Activated CD4-positive, alpha-beta T cell treated with anti-CD3 and anti-CD28 coated beads for 24 hours (primary cell): Measurements from ENCODE around the gene OR2Z1.

Experiments used
- DNase-seq, 2 donors: peaks; one replicate each; pipeline ENCODE4 v3.0.0-alpha.2; 2020; ENCODE audit warnings: low read depth in 2 of 2

OR2Z1 gene, protein sequence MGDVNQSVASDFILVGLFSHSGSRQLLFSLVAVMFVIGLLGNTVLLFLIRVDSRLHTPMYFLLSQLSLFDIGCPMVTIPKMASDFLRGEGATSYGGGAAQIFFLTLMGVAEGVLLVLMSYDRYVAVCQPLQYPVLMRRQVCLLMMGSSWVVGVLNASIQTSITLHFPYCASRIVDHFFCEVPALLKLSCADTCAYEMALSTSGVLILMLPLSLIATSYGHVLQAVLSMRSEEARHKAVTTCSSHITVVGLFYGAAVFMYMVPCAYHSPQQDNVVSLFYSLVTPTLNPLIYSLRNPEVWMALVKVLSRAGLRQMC

DNA sequence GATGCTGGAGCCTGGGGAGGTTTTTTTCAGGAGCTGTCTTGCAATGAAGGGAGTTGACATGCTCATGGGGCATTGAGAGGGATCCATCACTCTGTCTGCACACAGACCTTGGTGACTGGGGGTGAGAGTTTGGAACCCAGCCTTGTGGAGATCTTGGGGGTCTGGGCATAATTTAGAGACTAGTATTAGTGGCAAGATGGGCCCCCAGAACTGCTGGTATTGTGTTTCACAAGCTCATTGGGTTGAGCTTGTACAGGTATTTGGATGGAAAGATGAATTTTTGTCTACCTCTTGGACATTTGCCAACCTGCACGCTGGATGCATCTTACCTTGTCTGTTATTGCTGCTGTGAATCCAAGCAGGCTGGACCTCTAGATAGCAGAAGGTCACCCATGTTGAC, at the start of gene OR2Z1:
TSS of gene OR2Z1 (plus strand) at position 301 of the 400 bp plus-strand sequence. CDS start 9,395 bp downstream, outside the sequence.
- no peak for DNase-seq

DNA sequence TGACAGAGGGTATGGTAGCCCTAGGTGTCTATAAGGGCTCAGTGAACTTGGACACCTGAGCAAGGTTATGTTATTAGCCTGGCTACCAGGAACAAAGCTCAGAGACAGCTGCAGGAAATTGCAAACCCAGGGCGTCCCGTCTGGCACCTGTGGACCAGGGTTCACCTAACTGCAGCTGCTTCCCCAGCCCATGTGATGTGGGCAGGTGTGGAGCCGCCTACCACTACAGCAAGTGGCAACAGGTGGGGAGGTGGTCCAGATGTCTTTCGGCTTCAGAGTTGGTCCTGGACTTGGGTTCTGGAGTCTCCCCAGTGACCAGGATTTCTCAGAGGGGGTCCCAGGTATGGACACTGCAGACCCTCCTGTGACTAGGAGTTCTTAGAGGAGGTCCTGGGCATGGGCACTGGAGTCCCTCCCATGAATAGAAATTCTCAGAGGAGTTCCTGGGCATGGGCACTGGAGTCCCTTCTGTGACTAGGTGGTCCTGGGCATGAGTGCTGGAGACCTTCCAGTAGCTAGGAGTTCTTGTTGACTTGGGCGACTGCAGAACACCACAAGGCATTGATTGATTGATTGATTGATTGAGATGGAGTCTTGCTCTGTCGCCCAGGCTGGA, 48.0 kb upstream of the OR2Z1 start:
- DNase-seq, result no peak

DNA sequence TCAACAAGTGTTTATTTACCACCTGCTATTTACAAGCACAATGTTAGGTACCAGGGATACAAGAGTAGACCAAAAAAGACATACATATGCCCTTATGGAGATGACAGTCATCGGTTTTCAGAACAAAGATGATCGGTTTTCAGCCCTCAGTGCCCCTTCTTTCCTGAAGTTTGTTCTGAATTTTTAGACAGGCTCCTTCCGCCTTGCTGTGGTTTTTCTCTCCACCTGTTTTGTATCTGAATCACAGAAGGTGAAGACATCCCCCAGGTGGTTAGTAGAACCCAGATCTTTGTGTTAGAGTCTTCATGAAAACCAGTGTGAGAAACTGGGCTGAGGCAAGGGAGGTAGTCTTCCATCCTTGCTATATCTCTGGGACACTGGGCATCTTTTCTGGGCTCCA, 46.4 kb upstream of the OR2Z1 start:
- DNase-seq, result no peak

DNA sequence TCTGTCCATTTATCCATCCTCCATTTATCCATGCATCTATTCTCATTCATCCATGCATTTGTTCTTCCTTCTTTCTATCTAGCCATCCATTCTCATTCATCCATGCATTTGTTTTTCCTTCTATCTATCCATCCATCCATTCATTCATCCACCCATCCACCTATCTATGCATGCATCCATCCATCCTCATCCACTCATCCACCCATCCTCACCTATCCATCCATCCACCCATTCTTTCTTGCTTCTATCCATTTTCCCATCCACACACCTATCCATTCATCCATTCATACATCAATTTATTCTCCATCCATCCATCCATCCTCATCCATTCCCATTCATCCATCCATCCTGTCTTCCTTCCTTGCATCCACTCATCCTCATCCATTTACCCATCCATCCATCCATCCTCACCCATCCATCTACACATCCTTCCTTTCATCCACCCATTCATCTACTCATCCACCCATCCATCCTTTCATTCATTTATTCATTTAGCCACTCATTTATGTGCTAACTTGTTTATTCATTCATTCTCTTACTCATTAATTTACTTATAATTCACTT, 43.1 kb upstream of the OR2Z1 start:
- DNase-seq, result no peak

DNA sequence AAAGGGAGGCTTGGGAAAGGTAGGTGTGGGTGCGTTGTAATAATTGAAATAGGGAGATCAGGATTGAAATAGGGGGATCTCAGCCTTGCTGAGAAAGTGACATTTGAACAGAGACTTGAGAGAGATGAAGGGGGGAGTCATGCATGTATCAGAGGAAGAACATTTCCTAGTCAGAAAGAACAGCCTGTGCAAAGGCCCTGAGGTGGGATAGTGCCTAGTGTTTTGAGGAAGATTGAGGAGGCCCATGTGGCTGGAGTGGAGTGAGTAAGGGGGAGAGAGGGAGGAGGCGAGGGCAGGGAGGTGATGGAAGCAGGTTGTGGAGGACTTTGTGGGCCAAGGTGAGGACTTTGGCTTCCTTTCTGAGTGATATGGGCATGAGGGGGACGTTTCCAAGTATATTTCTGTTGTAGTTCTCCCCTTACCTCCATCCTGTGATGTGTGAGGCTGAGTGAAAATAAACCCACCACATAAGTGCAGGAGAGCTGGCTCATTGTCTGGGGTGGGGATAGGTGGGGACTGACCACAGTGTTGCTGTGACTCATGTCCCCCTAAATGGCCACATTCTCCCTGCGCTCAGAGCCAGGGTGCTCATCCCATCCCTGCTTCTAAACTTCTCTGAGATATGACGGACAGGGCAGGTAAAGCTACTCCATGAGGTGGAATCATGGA, 40.6 kb upstream of the OR2Z1 start:
- DNase-seq, result no peak

DNA sequence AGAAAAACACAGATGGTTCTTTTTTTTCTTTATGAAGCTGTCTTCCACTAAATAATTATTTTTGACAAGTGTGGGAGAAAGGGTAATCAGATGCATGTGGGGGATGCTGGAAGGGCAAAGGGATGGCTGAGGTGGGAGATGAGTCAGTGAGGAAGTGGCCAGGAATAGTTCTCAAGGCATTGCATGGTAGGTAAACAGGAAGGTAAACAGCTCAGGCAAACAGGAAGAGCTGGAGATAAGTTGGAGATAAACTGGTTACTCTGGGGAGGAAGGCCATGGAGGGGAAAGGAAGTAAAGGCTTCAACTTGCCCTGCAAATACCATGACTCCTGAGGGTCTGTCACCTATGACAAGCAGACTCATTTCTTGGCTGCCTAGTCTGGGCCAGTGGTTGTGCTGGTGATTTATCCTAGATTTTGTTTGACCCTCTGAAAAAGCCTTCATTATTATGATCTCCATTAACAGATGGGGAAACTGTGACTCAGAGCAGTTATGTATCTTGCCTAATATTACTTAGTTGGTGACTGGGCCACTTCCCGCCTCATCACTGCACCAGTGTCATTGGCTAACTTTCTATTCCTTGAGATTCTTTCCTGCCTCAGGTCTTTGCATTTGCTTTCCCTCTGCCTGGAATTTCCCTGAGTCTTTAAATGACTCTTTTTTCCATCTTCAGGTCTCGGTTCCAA, 39.9 kb upstream of the OR2Z1 start:
- no peak for DNase-seq

DNA sequence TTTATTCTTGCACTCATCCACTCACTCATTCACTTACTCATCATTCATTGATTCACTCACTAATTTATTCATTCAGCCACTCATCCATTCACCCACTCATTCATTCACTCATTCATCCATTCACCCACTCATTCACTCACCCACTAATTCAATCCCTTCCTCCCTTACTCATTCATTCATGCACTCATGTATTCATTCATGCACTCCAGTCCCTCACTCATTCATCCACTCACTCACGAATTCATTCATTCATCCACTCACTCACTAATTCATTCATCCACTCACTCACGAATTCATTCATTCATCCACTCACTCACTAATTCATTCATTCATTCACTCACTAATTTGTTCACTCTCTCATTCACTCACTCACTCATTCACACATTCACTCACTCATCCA, 39.0 kb upstream of the OR2Z1 start:
- no peak for DNase-seq

DNA sequence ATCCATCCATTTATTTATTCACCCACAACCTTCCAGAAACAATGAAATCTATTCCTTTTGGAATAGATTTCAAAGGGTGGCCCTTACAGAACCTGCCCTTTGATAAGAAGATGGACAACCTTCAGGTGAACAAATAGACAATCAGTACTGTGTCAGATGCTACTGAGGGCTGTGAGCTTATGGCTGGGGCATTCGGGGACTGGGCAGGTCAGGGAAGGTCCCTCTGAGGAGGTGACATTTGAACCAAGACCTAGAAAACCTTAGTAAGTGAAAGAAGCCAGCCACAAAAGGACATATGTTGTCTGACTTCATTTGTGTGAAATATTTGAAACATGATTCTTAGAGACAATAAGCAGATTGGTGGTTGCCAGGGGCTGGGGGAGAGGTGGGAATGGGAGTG, 38.5 kb upstream of the OR2Z1 start:
- no peak for DNase-seq

DNA sequence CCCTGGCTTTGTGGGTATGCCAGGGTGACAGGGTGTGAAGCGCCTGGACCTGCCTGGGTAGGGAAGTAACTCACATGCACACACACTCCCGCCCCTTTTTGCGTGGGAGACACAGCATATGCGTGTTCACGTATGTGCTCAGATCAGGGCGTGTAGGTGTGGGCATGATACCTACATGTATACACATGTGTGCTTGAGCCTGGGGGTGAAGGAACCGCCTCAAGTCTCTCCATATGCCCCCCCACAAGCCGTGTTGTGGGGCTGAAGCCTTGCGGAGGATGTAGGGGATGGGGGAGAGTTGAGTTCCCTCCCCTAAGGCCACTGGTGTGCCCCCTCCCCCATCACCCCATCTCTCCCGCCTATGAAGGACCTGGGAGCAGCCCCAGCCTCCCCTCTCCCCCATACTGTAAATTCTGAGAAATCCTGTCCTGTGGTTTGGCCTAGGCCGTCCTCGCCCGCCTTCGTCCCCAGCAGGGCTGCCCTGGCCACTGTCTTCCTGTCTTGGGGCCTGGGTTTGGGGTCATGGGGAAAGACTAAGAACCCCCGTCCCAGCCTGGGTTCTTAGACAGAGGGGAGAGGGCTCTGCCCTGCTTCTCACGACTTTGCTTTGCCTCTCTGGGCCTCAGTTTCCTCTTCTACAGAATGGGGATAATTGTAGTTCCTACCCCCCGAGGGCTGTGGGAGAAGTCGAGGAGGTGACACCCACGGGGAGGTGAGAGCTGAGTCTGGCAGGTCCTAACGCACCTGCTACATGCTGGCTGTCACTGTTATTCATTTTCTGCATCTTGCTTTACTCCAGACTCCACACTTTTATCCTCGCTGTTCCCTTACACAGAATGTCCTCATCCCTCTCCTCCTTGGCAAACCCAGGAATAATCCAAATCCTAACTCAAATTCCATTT, 37.2 kb upstream of the OR2Z1 start:
- no peak for DNase-seq

DNA sequence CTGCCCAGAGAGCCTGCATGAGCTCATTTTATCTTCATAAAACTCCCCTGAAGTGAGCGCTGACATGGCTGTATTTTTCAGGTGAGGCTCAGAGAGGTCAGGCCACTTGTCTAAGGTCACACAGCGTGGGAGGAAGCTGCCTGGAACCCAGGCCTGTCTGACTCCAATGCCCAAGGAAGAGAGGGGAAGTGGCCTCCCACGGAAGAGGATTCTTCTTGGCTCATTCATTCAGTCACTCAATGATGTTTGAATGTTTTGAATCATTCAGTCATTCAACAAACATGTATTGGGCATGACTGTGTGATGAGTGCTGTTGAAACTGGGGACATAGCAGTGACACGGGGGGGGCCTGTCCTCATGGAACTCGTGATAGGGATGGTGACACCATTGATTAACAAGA, 34.9 kb upstream of the OR2Z1 start:
- DNase-seq, result no peak

DNA sequence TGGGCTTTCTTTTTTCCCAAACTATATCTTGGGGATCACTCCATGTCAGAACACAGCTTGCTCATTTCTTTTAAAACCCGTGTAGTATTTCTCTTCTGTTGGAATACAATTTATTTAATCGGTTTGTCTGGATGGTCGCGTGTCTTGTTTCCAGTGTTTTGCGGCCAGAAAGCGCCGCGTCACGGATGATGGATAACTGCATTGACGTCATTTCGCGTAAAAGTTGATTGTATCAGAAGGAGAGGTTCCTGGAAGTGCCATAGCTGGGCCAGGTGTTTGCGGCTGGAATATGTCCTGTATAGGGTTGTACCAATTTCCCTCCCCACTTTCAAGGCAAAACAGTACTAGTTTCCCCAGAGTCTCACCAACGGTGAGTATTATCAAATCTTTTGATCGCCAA, 32.5 kb upstream of the OR2Z1 start:
- DNase-seq, result no peak

DNA sequence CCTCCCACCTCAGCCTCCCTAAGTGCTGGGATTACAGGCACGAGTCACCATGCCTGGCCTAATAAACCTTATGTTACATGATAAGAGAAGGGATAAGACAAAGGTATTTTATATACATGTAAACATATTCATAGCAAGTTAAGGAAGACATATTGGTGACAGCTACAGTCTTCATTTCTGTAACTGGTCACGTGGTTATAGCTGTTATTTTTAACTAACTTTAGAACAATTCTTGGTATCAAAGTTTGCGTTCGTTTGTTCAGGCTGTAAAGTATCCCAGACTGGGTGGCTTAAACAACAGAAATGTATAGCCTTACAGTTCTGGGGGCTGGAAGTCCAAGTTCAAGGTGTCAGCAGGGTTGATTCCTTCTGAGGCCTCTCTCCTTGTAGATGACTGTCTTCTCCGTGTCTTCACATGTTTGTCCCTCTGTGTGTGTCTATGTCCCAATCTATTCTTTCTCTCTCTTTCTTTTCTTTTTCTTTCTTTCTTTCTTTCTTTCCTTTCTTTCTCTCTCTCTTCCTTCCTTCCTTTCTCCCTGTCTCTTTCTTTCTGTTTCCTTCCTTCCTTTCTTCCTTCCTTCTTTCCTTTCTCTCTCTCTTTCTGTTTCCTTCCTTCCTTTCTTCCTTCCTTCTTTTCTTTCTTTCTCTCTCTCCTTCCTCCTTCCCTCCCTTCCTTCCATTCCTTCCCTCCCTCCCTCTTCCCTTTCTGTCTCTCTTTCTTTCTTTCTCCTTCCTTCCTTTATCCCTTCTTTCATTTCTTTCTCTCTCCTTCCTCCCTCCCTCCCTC, 30.5 kb upstream of the OR2Z1 start:
- no peak for DNase-seq

DNA sequence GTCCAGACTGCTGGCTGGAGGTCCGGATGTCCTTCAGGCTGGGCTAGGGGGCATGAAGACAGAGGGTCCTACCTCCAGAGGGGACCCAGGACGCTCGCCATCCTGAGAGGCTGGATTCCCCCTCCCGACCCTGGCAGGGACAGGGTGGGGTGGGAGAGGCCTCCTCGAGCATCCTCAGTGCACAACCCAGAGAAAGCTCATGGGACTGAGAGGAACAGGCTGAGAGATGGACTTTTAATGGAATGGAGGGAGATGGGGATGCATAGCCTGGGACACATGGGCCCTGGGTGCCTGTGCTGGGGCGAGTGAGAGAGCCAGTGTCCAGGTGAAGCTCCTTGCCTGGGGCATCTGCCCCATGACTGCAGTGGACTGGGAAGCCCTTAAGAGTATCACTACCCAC, 25.9 kb upstream of the OR2Z1 start:
- DNase-seq, result no peak

DNA sequence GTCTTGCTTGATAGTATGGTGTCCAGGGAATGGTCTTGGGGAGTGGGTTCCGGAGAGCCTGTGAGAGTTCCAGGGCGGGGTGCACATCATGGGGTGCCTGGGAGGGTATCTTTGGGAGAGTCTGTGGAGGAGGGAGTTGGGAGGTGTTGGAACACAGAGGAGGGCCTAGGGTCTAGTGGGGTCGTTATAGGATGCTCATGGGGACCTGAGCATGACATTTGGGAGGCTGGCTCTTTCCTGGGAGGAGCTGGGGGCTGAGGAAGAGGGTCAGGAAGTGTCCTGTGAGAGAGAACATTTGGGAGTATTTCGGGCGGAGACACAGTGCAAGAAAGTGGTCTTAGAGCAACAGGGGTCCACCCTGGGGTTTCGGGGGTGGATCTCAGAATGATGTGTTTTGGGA, 25.5 kb upstream of the OR2Z1 start:
- DNase-seq, result no peak

DNA sequence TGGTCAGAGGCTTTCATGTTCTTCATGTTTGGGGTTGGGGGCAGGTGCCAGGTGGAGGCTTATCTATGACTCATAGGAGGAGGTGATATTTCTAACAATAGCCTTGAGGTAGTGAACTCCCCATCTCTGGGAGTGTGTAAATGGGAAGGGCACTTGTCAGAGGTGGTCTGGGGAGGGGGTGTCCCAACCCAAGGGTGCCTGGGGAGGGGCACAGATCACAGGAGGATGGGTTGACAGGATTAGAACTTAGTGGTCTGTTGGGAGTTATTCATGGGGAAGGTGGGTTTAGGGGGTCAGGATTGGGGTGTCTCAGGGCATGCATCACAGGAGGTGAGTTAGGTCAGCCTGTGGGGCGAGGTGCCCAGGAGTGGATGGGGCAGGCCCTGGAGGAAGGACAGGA, 24.4 kb upstream of the OR2Z1 start:
- DNase-seq, result no peak

DNA sequence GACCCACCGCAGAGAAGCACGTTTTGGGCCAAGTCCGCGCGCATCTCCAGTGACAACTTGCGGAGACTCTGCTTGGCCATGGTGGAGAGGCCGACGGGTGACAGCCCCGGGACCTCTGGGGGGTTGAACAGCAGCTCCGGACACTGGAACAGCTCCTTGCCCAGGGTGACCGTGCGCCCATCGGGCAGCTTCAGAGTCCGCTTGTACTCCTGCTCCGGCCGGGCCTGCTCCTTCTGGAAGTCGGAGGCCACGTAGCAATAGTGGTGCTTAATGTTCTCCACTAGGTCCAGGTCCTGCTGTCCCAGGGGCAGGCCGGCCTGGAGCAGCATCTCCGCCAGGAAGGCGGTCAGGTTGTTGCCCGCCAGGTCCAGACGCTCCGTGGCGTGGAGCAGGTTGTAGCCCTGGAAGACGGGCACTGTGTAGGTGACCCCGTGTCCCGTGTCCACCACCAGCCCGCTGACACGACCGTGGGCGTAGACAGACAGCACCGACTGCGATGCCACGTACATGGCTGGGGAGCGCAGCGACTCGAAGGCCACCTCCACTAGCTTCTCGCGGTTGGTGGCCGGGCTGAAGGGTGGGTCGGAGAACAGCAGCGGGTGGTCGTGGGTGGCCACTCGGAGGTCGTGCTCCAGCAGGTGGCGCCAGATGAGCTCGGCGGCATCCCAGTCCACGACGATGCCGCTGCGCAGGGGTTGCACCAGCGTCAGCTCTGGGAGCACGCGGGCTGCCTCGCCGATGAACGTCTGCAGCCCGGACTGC, 23.6 kb upstream of the OR2Z1 start:
- DNase-seq, result no peak

DNA sequence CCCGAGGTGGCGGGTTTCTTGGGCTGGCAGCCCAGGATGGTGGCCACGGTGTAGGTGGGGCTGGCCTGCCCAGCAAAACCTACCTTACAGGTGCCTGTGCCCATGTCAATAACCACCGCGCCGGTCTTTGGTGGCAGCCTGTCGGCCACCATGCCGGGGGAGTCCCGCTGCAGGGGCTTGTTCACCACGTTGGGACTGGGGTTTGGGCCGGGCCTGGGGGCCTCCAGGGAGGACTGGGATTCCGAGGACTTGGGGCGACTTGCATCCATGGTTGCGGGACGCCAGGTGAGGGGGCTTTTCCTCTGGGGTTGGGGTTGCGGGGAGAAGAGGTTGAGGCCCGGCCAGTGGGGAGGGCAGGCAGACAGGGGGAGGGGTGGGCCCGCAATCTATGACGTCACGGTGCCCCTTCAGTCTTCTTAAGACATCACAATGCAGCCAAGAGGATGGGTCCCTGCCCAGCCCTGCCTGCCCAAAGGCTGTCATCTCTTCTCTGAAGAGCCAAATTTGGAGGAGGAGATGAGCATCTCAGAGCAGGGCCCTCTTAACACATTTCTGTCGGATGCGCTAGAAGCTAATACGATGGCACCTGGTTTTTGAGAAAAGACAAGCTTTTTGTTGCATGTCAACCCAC, 22.9 kb upstream of the OR2Z1 start, which contains the start of gene ACTL9:
TSS of gene ACTL9 (minus strand) at position 363 of the 631 bp plus-strand sequence. CDS start at position 269, 94 bp downstream.
- no peak for DNase-seq

DNA sequence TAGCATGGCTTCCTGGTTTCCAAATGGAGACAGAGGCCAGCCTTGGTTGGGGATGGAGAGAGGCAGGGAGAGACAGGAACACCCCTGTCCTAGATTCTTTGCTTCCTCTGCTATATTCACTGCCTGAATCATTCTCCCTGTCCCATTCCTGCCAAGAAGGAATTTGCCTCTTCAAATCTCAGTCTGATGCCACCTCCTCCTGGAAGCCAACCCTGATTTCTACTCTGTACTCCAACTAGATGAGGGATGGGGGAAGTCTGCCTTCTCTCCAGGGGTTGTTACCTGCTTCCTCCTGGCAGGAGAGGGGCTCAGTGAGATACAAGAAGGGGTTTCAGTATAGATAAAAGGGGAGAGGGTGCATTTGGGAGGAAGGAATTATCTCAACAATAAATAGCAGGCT, 21.5 kb upstream of the OR2Z1 start:
- no peak for DNase-seq

DNA sequence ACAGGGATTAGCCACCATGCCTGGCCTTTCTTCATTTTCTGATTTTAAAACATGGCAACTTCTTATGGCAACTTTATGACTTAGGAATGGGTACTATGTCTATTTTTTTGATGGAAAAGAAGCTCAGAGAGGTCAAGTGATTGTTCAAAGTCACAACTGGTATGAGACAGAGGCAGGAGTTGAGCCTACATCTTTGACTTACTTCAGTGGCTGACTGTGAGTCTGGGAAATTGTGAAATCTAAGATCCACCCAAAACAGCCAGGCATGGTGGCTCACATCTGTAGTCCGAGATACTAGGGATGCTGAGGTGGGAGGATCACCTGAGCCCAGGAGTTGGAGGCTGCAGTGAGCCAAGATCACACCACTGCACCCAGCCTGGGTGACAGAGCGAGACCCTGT, 20.5 kb upstream of the OR2Z1 start:
- DNase-seq, result no peak
